ENCODE measurements around the gene SLC9A6. TPM values are rescaled to one million over a fixed set of nuclear protein-coding genes. Genes with fewer than 3 reads are reported as not detected.

The SLC9A6 gene
- total and polyA plus RNA-seq, 10 of the 15 experiments (the other 5 are each of a cell fraction or from before 2014, with no cell fraction given), result 4.5 to 14.6 (median 10.7) TPM

GRCh38 chrX:136048446-136048845 lies 63.2 kb downstream of the SLC9A6 start:
- H3K9me3 ChIP-seq (replicated peaks; ENCODE audit: control insufficient read depth, insufficient read depth, low read length), result no peaks in the 10 kb centered on the region
- no peaks in the 10 kb centered on the region for H3K4me1 ChIP-seq (ENCODE audit: control insufficient read depth, insufficient read depth, low read length)
- ATAC-seq (no peak), DNase-seq (ENCODE audit: low read depth, low spot score) (no peak), FAIRE-seq (no peak)
- ChIA-PET POLR2A (no interaction called here), RAD21 (ENCODE audit: unreplicated experiment) (no interaction called here), SMC1A (ENCODE audit: uncharacterized antibody, unreplicated experiment) (no interaction called here), CTCF (no interaction called here)
- H3K4me2 ChIP-seq (ENCODE audit: control insufficient read depth, insufficient read depth), result no peak overlapping the region
- WGBS (ENCODE audit: insufficient coverage, insufficient replicate concordance, low lambda C conversion rate, missing lambda C conversion rate), result 96% methylated on average over 1 of the region's 1 CpG
- H4K20me1 ChIP-seq (ENCODE audit: control insufficient read depth, insufficient read depth), result no peaks in the 10 kb centered on the region
- TF ChIP-seq SP1 (IDR thresholded peaks at IDR 0.05; ENCODE audit: low read depth, low read length) (no peak), ZBTB4 (CRISPR knock-in tag; IDR thresholded peaks at IDR 0.05) (no peak), IRF5 (IDR thresholded peaks at IDR 0.05; ENCODE audit: borderline replicate concordance) (no peak)
- in situ Hi-C loops (cut with MboI) (no loop called here), intact Hi-C loops (cut with micrococcal nuclease; ENCODE audit: unreplicated experiment) (no loop called here)
- H3K27ac ChIP-seq (ENCODE audit: control insufficient read depth, insufficient read depth), result no peak overlapping the region
- no peaks in the 10 kb centered on the region for H3K27me3 ChIP-seq (replicated peaks in 1 of 2; ENCODE audit: control insufficient read depth in 2 of 2, insufficient read depth in 2 of 2, low read length in 1 of 2)
- no TSS peak for BruUV-seq (replicated peaks)
- H3K79me2 ChIP-seq (ENCODE audit: control insufficient read depth, insufficient read depth, low read length), result no peaks in the 10 kb centered on the region
- H3K9ac ChIP-seq (ENCODE audit: control insufficient read depth, insufficient read depth, low read length), result no peak overlapping the region
- H3K36me3 ChIP-seq (ENCODE audit: control insufficient read depth in 2 of 2, insufficient read depth in 2 of 2, low read length in 1 of 2), result peaks cover 0 to 3% of the 10 kb centered on the region in 2 experiments; a peak in 2 of 4 replicates
- H2AFZ ChIP-seq (ENCODE audit: control insufficient read depth, low read depth, low read length), result no peak overlapping the region
- no peak overlapping the region for H3K4me3 ChIP-seq

Measured in GM12878 (cell line).